ENCODE results near the gene SLIT3. TPM values are rescaled to one million over a fixed set of nuclear protein-coding genes. Genes with fewer than 3 reads are reported as not detected.
A peak's percentile ranks its signal among the peaks of the same experiment; 100 is the strongest.

Gene SLIT3
- total RNA-seq, 1 experiment from 2014 or later = 0.44 TPM

DNA sequence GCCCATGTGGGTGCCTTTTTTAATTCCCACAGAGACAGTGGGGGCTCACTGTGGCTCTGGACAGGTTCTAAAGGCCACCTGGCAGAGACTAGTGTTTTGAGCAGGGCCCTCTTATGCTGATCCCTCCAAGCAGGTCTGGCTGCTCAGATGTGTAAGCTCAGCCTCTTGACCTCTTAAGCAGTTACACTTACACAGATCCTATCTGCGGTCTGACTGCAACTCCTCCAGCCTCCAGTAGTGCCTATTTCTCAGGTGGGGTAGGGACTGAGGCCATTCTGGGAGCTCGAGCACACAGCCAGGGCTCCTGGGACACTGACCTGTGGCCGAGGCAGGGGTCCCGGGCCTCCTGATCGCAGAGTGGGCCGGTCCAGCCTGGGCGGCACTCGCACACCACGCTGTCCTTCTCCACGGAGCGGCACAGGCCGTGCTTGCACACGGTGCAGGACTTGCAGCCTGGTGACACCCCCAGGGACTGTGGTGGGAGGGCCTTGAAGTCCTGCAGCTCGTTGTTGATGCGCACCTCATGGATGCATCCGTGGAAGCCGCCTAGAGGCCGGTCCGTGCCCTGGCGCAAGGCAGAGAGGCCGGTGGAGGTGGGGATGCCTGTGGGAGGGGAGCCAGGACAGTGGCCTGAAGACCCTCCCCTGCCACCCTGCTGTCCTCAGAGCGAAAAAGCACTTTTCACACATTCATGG, 629.9 kb downstream of the SLIT3 start:
- H3K79me2 ChIP-seq (ENCODE audit: low read length) = no peaks in the 10 kb centered on the region
- ChIA-PET POLR2A (ENCODE audit: unreplicated experiment) (no interaction called here), CTCF (no interaction called here)
- no peak overlapping the region for H3K4me2 ChIP-seq (ENCODE audit: low read length)
- H3K27ac ChIP-seq (ENCODE audit: low read length) = no peak overlapping the region
- no peaks in the 10 kb centered on the region for H3K9me2 ChIP-seq (replicated peaks; ENCODE audit: low read length)
- ATAC-seq (no peak), DNase-seq (no peak)
- no peaks in the 10 kb centered on the region for H3F3A ChIP-seq (ENCODE audit: low read length, unreplicated experiment)
- no peaks in the 10 kb centered on the region for H3K36me3 ChIP-seq (ENCODE audit: low read depth, low read length)
- H3K9ac ChIP-seq (ENCODE audit: low read length) = no peak overlapping the region
- H3K27me3 ChIP-seq (ENCODE audit: low read length) = no peaks in the 10 kb centered on the region
- no peak overlapping the region for H3K4me3 ChIP-seq (ENCODE audit: low read length)
- no peak overlapping the region for H2AFZ ChIP-seq (ENCODE audit: low read length)
- no peaks in the 10 kb centered on the region for H3K9me3 ChIP-seq (ENCODE audit: low read length)
- H3K4me1 ChIP-seq (ENCODE audit: insufficient read depth, low read length) = no peaks in the 10 kb centered on the region
- intact Hi-C loops (cut with micrococcal nuclease) = no loop called here
- no TSS peak for BruUV-seq (replicated peaks)
- TF ChIP-seq, protein P1, sequence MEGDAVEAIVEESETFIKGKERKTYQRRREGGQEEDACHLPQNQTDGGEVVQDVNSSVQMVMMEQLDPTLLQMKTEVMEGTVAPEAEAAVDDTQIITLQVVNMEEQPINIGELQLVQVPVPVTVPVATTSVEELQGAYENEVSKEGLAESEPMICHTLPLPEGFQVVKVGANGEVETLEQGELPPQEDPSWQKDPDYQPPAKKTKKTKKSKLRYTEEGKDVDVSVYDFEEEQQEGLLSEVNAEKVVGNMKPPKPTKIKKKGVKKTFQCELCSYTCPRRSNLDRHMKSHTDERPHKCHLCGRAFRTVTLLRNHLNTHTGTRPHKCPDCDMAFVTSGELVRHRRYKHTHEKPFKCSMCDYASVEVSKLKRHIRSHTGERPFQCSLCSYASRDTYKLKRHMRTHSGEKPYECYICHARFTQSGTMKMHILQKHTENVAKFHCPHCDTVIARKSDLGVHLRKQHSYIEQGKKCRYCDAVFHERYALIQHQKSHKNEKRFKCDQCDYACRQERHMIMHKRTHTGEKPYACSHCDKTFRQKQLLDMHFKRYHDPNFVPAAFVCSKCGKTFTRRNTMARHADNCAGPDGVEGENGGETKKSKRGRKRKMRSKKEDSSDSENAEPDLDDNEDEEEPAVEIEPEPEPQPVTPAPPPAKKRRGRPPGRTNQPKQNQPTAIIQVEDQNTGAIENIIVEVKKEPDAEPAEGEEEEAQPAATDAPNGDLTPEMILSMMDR (conservative IDR thresholded peaks at IDR 0.05; ENCODE audit: low read depth, low read length) = no peak
- TF ChIP-seq EZH2phosphoT487 (IDR thresholded peaks at IDR 0.05; ENCODE audit: borderline replicate concordance, low read length) (no peak), EZH2 (IDR thresholded peaks at IDR 0.05; ENCODE audit: low read length, unreplicated experiment) (no peak)
- H4K20me1 ChIP-seq (ENCODE audit: low read length) = no peaks in the 10 kb centered on the region

DNA sequence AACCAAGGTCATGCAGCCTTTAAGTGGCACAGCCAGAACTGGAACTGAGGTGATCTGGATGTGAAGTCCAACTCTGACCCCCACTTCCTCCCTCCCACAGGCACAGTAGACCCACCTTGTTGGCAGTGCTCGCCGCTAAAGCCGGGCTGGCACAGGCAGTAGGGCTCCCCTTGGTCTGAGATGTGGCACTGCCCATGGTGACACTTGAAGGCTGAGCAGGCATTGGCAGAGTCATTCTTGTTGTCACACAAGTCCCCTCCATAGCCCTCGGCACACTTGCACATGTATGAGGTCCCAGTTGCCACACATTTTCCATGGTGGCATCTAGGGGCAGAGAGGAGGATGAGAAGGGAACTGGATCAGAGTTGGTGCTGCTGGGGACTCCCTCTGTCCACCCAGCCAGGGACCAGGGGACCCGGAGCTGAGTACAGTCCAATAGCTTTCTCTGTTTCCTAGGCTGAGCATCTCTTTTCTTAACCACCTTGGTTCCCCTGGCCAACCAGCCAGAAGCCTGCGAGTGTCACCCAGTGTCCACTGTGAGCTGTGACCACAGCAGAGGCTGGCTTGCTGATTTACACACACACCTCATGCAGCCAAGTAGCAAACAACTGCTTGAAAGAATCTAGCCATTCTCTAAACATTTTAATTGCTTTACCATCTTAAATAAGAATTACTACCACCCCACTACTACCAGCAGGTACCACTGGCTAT, 631.1 kb downstream of the SLIT3 start:
- TF ChIP-seq EZH2phosphoT487 (IDR thresholded peaks at IDR 0.05; ENCODE audit: borderline replicate concordance, low read length) = no peak
- TF ChIP-seq, protein P1 (conservative IDR thresholded peaks at IDR 0.05; ENCODE audit: low read depth, low read length) = no peak
- TF ChIP-seq EZH2 (IDR thresholded peaks at IDR 0.05; ENCODE audit: low read length, unreplicated experiment) = no peak
- H3K79me2 ChIP-seq (ENCODE audit: low read length) = no peaks in the 10 kb centered on the region
- H3K9me2 ChIP-seq (replicated peaks; ENCODE audit: low read length) = no peaks in the 10 kb centered on the region
- H3K4me2 ChIP-seq (ENCODE audit: low read length) = no peak overlapping the region
- H3K9me3 ChIP-seq (ENCODE audit: low read length) = no peaks in the 10 kb centered on the region
- H4K20me1 ChIP-seq (ENCODE audit: low read length) = no peaks in the 10 kb centered on the region
- DNase-seq = no peak
- H2AFZ ChIP-seq (ENCODE audit: low read length) = no peak overlapping the region
- H3K4me3 ChIP-seq (ENCODE audit: low read length) = no peak overlapping the region
- 0 out of 2 replicates have a peak, but pooled peaks have one; percentile 29 for ATAC-seq
- H3K4me1 ChIP-seq (ENCODE audit: insufficient read depth, low read length) = no peaks in the 10 kb centered on the region
- BruUV-seq (replicated peaks) = no TSS peak
- H3K27ac ChIP-seq (ENCODE audit: low read length) = no peak overlapping the region
- no peaks in the 10 kb centered on the region for H3K27me3 ChIP-seq (ENCODE audit: low read length)
- POLR2A ChIA-PET (ENCODE audit: unreplicated experiment) = no interaction called here
- no peaks in the 10 kb centered on the region for H3K36me3 ChIP-seq (ENCODE audit: low read depth, low read length)
- intact Hi-C loops (cut with micrococcal nuclease) = no loop called here
- H3K9ac ChIP-seq (ENCODE audit: low read length) = no peak overlapping the region
- H3F3A ChIP-seq (ENCODE audit: low read length, unreplicated experiment) = no peaks in the 10 kb centered on the region
- CTCF ChIA-PET = no interaction called here

GRCh38 chr5:168669156-168669555, 631.8 kb downstream of the SLIT3 start:
- Histone ChIP-seq H3K9me3 (ENCODE audit: low read length) (no peaks in the 10 kb centered on the region), H3K36me3 (ENCODE audit: low read depth, low read length) (no peaks in the 10 kb centered on the region), H4K20me1 (ENCODE audit: low read length) (no peaks in the 10 kb centered on the region), H3K79me2 (ENCODE audit: low read length) (no peaks in the 10 kb centered on the region), H2AFZ (ENCODE audit: low read length) (no peak overlapping the region), H3K9me2 (replicated peaks; ENCODE audit: low read length) (no peaks in the 10 kb centered on the region), H3F3A (ENCODE audit: low read length, unreplicated experiment) (no peaks in the 10 kb centered on the region), H3K27me3 (ENCODE audit: low read length) (no peaks in the 10 kb centered on the region), H3K9ac (ENCODE audit: low read length) (no peak overlapping the region), H3K27ac (ENCODE audit: low read length) (no peak overlapping the region), H3K4me3 (ENCODE audit: low read length) (no peak overlapping the region), H3K4me2 (ENCODE audit: low read length) (no peak overlapping the region), H3K4me1 (ENCODE audit: insufficient read depth, low read length) (no peaks in the 10 kb centered on the region)
- ATAC-seq (no peak), DNase-seq (no peak)
- ChIA-PET CTCF (no interaction called here), POLR2A (ENCODE audit: unreplicated experiment) (no interaction called here)
- intact Hi-C loops (cut with micrococcal nuclease) = no loop called here
- BruUV-seq (replicated peaks) = no TSS peak
- TF ChIP-seq EZH2phosphoT487 (IDR thresholded peaks at IDR 0.05; ENCODE audit: borderline replicate concordance, low read length) = no peak
- TF ChIP-seq EZH2 (IDR thresholded peaks at IDR 0.05; ENCODE audit: low read length, unreplicated experiment) = no peak
- TF ChIP-seq, protein P1 (conservative IDR thresholded peaks at IDR 0.05; ENCODE audit: low read depth, low read length) = no peak

All from PC-3 (cell line).